Stimulated activated CD4-positive, alpha-beta T cell treated with anti-CD3 and anti-CD28 coated beads, Interleukin-15, amount 100 ng/mL, for 1 hour (primary cell): Measurements from ENCODE around the gene AHR.
"Not testable (repeated sequence)": the region's sequence is repeated elsewhere in the genome, so short reads cannot be mapped to it uniquely, and the experiment has no call there.

Experiments
- DNase-seq, 2 donors: peaks; one replicate each; pipeline ENCODE4 v3.0.0-alpha.2; 2020; ENCODE audit warnings: low read depth in 1 of 2, low spot score in 1 of 2

The AHR gene

GRCh38 chr7:17336168-17336567 is 37.7 kb downstream of the AHR start:
- no peak for DNase-seq

- DNase-seq: no peak
Measured at GRCh38 chr7:17339139-17339538, 40.7 kb downstream of the AHR start.

- DNase-seq: no peak
Measured at GRCh38 chr7:17339952-17340351, 41.5 kb downstream of the AHR start.

- DNase-seq: no peak
Measured at GRCh38 chr7:17340655-17341054, 42.2 kb downstream of the AHR start.

- DNase-seq: no peak
Measured at GRCh38 chr7:17342756-17343155, 44.3 kb downstream of the AHR start.

- no peak for DNase-seq
Measured at GRCh38 chr7:17347401-17347800, 48.9 kb downstream of the AHR start.

- not testable (repeated sequence) for DNase-seq
Measured at GRCh38 chr7:17348932-17349331, 50.5 kb downstream of the AHR start.

GRCh38 chr7:17350321-17350720 is 51.9 kb downstream of the AHR start:
- not testable (repeated sequence) for DNase-seq

- not testable (repeated sequence) for DNase-seq
Measured at GRCh38 chr7:17353650-17354419, 55.4 kb downstream of the AHR start.

GRCh38 chr7:17354473-17354872 is 56.0 kb downstream of the AHR start:
- DNase-seq: no peak

GRCh38 chr7:17355050-17355449 is 56.6 kb downstream of the AHR start:
- DNase-seq: no peak

GRCh38 chr7:17357952-17358351 is 59.5 kb downstream of the AHR start:
- DNase-seq: no peak

- no peak for DNase-seq
Measured at GRCh38 chr7:17359610-17360009, 61.2 kb downstream of the AHR start.

- DNase-seq: no peak
Measured at GRCh38 chr7:17362439-17363105, 64.1 kb downstream of the AHR start.

GRCh38 chr7:17364671-17365070 is 66.2 kb downstream of the AHR start:
- DNase-seq: no peak

- no peak for DNase-seq
Measured at GRCh38 chr7:17365775-17366174, 67.3 kb downstream of the AHR start.

GRCh38 chr7:17367502-17367901 is 69.0 kb downstream of the AHR start:
- no peak for DNase-seq

- no peak for DNase-seq
Measured at GRCh38 chr7:17368856-17369524, 70.5 kb downstream of the AHR start.

- DNase-seq: no peak
Measured at GRCh38 chr7:17369691-17370426, 71.4 kb downstream of the AHR start.

GRCh38 chr7:17370901-17371585 is 72.6 kb downstream of the AHR start:
- DNase-seq: no peak
